Raji (cell line): ENCODE data around the gene SLC9A3.

Experiments used
- POLR2A ChIP-seq: IDR thresholded peaks from 2 replicates; pipeline ENCODE4 v1.6.1; 2011; ENCODE audit warnings: low read depth, low read length, control low read depth; ENCODE audit not compliant: insufficient read depth

SLC9A3 gene

DNA sequence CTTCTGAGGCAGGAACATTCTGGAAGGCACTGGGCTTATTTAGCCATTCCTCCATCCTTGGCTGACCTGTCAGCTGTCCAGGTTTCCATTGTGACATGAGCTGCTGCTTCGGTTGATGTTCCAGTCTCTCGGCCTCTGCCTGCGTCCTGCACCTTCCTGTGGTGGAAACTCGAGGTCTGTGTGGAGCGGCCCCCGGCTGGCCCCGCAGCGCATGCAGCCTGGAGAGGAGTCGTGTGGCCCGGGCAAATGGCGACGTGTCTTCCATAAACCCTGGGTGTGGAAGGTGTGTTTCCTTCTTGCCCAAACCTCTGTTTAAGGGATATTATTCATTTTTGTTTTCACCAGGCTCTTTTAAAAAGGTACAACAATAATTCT, 36.5 kb upstream of the SLC9A3 start:
- TF ChIP-seq POLR2A = no peak

DNA sequence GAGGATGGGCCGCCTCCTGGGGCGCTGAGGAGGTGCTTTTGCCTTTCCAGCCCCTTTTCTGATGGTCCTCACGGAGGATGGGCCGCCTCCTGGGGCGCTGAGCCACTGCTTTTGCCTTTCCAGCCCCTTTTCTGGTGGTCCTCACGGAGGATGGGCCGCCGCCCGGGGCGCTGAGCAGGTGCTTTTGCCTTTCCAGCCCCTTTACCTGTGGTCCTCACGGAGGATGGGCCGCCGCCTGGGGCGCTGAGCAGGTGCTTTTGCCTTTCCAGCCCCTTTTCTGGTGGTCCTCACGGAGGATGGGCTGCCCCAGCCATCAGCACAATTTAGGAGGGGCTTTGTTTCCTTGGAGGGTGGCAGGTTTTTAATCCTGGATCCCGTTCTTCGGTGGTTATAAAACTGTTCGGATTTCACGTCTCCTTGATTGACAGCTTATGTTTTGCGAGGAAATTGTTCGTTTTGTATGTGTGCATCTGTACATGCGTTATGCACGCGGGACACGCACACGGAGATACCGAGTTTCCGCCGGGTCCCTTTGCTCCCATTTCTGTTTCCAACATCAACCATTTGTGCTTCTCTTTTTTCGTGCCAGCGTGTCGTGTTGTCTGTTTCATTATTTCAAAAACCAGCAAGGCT, 34.7 kb upstream of the SLC9A3 start:
- TF ChIP-seq POLR2A = no peak

DNA sequence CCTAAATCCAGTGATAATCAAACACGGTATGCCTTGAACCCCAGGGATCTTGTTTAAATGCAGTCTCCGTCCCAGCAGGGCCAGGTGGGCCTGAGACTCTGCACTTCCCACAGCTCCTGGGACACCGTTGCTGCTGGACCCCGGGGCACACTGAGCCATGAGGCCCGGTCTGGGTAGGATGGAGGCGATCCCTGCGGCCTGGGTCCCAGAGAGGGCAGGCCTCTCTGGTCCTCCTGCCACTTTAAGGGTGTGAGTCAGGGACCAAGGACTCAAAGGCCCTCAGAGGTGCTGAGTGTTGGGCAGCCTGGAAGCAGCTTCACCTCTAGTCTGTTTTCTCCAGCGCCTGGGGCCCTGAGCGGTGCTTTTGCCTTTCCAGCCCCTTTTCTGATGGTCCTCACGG, 34.1 kb upstream of the SLC9A3 start:
- TF ChIP-seq POLR2A = no peak

DNA sequence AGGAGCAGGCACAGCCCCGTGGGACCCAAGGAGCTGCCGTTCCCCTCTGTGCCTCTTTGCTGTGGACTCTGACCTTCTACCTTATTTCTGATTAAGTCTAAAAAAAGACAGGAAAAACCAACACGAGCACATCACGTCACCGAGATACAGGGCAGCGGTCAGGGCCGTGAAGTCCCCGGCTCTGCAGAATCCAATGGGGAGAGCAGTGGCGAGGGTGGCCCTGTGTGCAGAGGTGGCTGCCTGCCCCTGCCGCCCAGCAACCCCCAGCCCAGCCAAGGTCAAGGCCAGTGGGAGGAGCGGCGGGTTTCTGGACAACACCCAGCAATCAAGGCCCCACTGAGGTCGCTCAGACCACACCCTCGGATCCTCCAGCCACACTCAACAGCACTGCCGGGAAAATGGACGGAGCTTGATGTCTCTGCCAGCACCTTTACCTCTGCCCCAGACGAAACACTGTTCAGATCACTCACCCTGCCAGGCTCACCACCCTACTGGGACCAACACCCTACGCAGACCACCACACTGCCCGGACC, 32.7 kb upstream of the SLC9A3 start:
- no peak for TF ChIP-seq POLR2A

DNA sequence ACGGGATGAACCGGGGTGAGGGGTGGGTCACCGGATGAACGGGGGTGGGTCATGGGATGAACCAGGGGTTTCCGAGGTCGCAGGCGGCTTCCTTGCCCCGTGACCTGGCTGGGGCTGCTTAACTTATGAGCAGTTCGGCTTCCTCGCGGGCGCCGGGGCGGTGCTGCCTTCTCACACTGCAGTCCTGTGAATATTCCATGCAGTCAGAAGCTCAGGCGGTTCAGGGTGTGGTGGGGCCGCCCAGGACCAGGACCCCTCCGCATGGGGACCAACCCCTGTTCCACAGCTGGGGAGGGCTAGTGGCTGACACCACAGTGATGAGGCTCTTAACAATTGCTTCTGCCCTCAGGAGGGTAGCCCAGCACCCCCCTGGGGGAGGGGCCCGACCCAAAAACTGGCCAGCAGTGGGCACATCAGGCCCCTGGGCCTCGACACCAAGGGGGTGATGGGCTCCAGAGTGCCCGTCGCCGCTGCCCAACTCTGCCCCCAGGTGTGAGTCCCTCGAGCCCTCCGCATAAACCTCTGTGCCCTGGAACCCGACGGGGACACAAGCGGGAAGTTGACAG, 30.9 kb upstream of the SLC9A3 start:
- TF ChIP-seq POLR2A = no peak

DNA sequence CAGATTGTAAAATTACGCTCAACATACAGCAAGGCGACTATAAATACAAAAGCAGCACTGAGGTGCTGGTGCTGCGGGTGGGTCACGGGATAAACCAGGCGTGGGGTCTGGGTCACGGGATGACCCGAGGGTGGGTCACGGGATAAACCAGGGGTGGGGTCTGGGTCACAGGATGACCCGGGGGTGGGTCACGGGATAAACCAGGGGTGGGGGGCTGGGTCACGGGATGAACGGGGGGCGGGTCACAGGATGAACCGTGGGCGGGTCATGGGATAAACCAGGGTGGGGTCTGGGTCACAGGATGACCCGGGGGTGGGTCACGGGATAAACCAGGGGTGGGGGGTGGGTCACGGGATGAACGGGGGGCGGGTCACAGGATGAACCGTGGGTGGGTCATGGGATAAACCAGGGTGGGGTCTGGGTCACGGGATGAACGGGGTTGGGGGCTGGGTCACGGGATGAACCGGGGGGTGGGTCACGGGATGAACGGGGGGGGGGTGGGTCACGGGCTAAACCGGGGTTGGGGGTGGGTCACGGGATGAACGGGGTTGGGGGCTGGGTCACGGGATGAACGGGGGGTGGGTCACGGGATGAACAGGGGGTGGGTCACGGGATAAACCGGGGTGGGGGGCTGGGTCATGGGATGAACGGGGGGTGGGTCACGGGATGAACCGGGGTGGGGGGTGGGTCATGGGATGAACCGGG, 30.2 kb upstream of the SLC9A3 start:
- TF ChIP-seq POLR2A = no peak

DNA sequence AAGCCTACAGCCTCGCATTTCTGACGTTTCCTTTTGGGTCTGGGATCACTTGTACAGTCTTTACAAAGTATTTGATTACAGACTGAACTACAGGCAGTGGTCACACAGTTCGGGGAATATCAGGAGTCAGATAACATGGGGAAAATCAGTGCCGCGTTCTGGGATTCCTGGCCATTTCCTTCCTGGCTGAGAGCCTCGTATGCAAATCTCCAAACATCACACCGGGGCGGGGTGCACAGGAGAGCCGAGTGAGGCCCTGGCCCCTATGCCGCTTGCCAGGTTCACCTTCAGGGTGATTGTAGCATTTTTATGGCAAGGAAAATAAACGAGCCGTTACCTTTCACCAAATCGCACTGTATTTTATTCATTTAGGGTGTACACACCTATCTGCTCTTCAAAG, 29.6 kb upstream of the SLC9A3 start:
- no peak for TF ChIP-seq POLR2A

DNA sequence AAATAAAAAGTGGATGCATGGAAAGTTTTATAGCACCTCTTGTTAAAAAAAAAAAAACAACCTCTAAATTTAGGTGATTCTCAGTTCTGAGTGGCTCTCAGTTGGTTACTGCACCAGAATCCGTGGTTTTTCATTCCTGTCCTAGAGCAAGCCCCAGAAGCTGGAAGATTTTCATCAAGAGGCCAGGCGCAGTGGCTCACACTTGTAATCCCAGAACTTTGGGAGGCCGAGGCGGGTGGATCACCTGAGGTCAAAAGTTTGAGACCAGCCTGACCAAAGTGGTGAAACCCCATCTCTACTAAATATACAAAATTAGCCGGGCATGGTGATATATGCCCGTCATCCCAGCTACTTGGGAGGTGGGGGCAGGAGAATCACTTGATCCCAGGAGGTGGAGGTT, 27.2 kb upstream of the SLC9A3 start:
- no peak for TF ChIP-seq POLR2A

DNA sequence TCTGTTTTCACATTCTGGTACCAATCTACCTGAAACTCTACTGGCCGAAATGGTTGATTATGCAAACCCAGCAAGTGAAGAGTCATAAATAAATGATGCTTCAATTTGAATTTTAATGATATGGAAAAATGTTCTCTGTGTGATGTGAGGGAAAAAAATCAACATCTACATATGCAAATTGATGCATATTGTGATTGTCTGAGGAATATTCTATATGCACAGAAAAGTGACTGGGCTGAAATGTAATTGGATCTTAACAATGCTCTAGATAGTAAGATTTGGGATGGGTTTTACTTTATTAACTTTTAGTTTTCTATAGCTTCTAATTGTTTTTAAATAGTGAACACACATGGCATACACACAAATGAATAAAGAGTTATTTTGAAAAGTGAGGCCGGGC, 25.0 kb upstream of the SLC9A3 start:
- TF ChIP-seq POLR2A = no peak

DNA sequence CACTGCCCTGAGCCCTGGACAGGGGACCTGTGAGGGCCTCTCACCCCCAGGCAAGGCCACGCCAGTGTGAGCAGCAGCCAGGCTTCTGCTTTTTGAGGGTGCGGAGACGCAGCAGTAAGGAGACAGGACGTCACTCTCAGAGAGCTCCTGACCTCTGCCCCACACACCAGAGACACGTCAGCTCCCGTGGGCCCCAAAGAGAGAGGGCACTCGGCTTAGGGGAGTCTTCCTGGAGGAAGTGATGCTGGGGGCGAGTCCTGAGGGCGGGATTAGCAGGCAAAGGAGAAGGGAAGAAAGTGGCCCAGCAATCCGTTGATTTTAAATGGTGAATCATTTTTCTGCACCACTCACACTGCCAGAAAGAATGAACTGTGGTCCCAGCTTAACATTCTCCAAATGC, 24.0 kb upstream of the SLC9A3 start:
- no peak for TF ChIP-seq POLR2A

DNA sequence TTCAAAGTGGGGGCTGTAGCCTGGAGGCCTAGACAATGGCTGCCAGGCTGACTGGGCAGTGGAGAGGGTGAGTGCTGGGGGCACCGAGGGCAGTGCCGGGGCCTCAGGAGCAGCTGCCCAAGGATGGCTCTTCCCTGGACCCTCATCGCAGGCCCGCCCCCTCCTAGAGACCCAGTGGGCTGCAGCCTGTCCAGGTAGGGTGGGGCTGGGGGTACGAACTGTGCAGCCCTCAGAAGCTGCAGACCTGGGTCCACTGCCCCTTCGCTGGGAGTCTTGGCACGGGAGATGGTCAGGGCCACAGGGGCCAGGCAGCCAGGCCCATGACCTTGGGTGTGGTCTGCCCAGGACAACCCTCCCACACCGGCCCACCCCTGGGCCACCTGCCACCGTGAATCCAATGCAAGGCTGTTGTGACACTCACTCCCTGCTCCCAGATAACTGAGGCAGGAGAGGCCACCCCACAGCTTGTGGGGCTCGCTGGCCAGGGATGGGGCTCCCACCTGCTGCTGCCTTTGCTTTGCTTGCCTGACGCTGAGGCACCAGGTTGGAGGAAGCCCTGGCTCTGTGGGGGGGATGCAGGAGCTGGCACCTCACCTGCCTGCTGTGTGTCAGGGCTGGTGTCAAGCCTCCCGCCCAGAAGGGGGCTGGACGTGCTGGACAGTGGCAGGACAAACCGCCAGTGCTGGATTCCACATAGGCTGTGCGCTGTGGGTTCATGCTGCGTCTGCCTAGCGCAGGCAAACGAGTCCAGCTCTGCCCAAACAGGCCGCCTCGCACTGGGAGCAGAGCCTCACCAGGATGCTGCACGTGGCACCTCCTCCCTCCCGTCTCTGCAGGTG, 23.1 kb upstream of the SLC9A3 start:
- no peak for TF ChIP-seq POLR2A

DNA sequence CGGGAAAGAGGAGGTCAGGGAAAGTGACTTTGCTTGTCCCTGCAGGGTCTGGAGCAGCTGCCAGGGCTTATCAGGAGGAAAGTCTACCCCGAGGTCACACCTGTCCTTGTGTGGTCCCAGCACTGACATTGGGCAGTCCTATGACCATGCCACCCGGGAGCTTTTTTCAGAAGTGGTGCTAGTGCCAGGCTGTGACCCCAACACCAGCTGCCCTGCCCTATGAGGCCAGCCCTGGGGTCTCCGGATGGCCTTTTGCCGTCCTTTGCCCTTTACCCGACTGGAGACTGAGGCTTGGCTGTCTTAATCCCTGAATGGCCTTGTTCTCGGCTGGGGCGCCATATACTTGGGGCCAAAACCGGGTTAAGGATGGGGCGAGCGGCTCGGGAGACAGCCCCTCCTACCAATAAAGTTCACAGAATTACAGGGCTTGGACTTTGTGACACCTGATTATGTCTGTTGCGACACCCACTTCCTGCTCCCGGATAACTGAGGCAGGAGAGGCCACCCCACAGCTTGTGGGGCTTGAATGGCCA, 22.2 kb upstream of the SLC9A3 start:
- TF ChIP-seq POLR2A = no peak

DNA sequence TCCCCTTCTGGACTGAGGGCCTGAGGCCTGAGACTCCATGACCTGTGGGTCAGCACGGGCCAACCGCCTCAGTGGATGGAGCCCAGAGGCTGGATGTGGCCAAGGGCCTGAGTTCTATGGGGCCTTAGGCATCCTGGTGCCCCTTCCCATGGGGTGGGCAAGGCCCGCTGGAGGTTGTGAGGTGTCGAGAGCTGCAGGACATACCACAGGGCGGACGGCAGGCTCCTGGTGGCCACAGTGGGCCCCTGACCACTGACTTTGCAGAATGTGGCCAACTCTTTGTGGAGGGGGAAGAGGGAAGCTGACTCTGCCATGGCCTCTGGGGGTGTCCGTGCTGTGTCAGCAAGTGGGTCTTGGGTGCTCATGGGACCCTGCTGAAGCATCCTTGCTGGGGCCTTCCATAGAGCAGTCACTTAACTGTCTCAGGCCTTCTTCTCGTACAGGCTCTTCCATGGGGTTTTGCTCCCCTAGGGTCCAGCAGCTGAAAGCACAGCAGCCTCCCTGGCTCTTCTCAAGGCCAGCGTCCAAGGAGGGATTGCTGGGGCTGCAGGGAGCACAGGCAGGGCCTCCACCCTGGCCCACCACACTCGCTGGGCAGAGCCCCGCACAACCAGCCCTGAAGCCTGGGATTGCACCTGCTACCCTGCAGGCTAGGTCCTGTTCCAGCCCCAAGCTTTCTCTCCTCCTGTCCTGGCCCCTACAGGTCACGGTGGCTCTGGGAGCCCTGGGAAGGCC, 21.6 kb upstream of the SLC9A3 start:
- no peak for TF ChIP-seq POLR2A

DNA sequence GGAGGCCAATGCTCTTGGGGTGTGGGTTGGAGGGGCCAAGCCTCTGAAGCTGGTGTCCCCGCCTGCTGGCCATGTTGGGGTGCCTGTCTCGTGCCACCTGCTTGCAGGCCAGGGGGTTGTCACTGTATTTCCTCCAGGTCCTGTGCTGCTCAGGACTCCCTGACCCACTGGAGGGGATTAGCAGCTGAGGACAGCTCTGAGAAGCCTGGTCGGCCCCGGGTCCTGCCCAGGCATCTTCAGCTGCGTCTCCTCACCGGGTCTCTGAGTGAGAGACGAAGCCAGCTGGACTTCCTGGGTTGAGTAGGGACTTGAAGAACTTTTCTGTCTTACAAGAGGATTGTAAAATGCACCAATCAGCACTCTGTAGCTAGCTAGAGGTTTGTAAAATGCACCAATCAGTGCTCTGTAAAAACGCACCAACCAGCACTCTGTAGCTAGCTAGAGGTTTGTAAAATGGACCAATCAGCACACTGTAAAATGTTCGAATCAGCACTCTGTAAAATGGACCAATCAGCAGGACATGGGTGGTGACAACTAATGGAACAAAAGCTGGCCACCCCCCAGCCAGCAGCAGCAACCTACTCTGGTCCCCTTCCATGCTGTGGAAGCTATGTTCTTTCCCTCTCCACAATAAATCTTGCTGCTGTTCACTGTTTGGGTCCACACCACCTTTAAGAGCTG, 20.6 kb upstream of the SLC9A3 start:
- TF ChIP-seq POLR2A = no peak
